GM18502 (cell line): ENCODE data around the gene DNAH8.

Experiments
- ATAC-seq: cut with Tn5 transposase; IDR thresholded peaks from one replicate; pipeline ENCODE4 v1.9.1; 2021; ENCODE audit warnings: mild to moderate bottlenecking; ENCODE audit not compliant: unreplicated experiment, poor library complexity

The DNAH8 gene

GRCh38 chr6:38730140-38730862 is 15.2 kb downstream of the DNAH8 start:
- ATAC-seq: no peak

GRCh38 chr6:38736951-38737350 is 21.8 kb downstream of the DNAH8 start:
- ATAC-seq: no peak

- ATAC-seq: no peak
Observed at GRCh38 chr6:38738261-38738660, 23.1 kb downstream of the DNAH8 start.

GRCh38 chr6:38739532-38739931 is 24.4 kb downstream of the DNAH8 start:
- no peak for ATAC-seq

- no peak for ATAC-seq
Observed at GRCh38 chr6:38749473-38749872, 34.4 kb downstream of the DNAH8 start.

- ATAC-seq: no peak
Observed at GRCh38 chr6:38750968-38751615, 36.0 kb downstream of the DNAH8 start.

- no peak for ATAC-seq
Observed at GRCh38 chr6:38753707-38754106, 38.6 kb downstream of the DNAH8 start.

GRCh38 chr6:38755207-38755606 is 40.1 kb downstream of the DNAH8 start:
- no peak for ATAC-seq

- no peak for ATAC-seq
Observed at GRCh38 chr6:38755874-38756273, 40.8 kb downstream of the DNAH8 start.

GRCh38 chr6:38760097-38760496 is 45.0 kb downstream of the DNAH8 start:
- no peak for ATAC-seq

GRCh38 chr6:38762848-38763247 is 47.7 kb downstream of the DNAH8 start:
- ATAC-seq: no peak

- ATAC-seq: no peak
Observed at GRCh38 chr6:38767560-38767959, 52.4 kb downstream of the DNAH8 start.

- ATAC-seq: no peak
Observed at GRCh38 chr6:38773338-38773737, 58.2 kb downstream of the DNAH8 start.

- ATAC-seq: peak; percentile 29
Observed at GRCh38 chr6:38774929-38775707, 60.0 kb downstream of the DNAH8 start.

GRCh38 chr6:38775870-38776269 is 60.8 kb downstream of the DNAH8 start:
- peak; percentile 53 for ATAC-seq

GRCh38 chr6:38776515-38776914 is 61.4 kb downstream of the DNAH8 start:
- no peak for ATAC-seq

- no peak for ATAC-seq
Observed at GRCh38 chr6:38779310-38780062, 64.4 kb downstream of the DNAH8 start.

GRCh38 chr6:38782616-38783015 is 67.5 kb downstream of the DNAH8 start:
- ATAC-seq: no peak

GRCh38 chr6:38783443-38784228 is 68.5 kb downstream of the DNAH8 start:
- no peak for ATAC-seq
